SHP77 treated with DMSO at 0.1 percent for 48 hours (cell line): ENCODE results near the gene GOPC.

ENCODE experiments used
- DNase-seq: peaks from one replicate; lab custom pipeline; 2025; lab: John Stamatoyannopoulos, UW

GOPC gene

GRCh38 chr6:117514655-117515054 is 87.7 kb downstream of the GOPC start:
- no peak for DNase-seq

- DNase-seq: no peak
These were observed 88.4 kb downstream of the GOPC start for GRCh38 chr6:117513778-117514365.

- DNase-seq: no peak
These were observed 89.2 kb downstream of the GOPC start for GRCh38 chr6:117512987-117513573.

- DNase-seq: no peak
These were observed 90.1 kb downstream of the GOPC start for GRCh38 chr6:117512056-117512828.
